HCT116 (cell line): ENCODE measurements around the gene ZCCHC17. TPM values are rescaled to one million over a fixed set of nuclear protein-coding genes. Genes with fewer than 3 reads are reported as not detected.

Experiments used
- ATAC-seq: fragments of 200-7000 bp; cut with Tn5 transposase; 2 replicates; pipeline ENCODE4 v1.9.1; 2020; ENCODE audit warnings: mild to moderate bottlenecking, moderate library complexity
- BruUV-seq: library from RNA; stranded (reverse); fragments of 400-500 nt; replicated peaks from 2 replicates; lab custom pipeline; 2021; lab: Mats Ljungman, UMichigan
- CTCF ChIA-PET: fragments of 300-600 bp; sonication (Branson Sonifier 250); formaldehyde crosslinking; loops from one replicate; lab custom pipeline; 2021; ENCODE audit warnings: antibody characterized with exemption; lab: Charles Lee
- POLR2A ChIA-PET: fragments of 300-600, 350-600 bp; sonication (Branson Sonifier 250); formaldehyde crosslinking; loops from one replicate; lab custom pipeline; 2021; ENCODE audit warnings: antibody characterized with exemption; lab: Charles Lee
- RAD21 ChIA-PET, 2 experiments: fragments of 300-600 bp; sonication (Branson Sonifier 250); formaldehyde crosslinking; loops; one replicate each; lab custom pipeline; 2023; ENCODE audit warnings: low total read pairs in 2 of 2; ENCODE audit not compliant: uncharacterized antibody in 2 of 2, unreplicated experiment in 2 of 2, low non-redundant PET in 1 of 2; lab: Charles Lee
- DNase-seq: peaks from one replicate; pipeline ENCODE4 v3.0.0-alpha.2; 2010; ENCODE audit warnings: low read depth, low spot score
- H2AFZ ChIP-seq: fragments of 200-600 bp; shearing (Covaris generic), sonication (generic); 2 replicates; pipeline ENCODE4 v1.6.1; 2017; ENCODE audit warnings: low read depth, mixed run types, mixed read lengths, antibody characterized with exemption, low read length; ENCODE audit not compliant: poor library complexity, severe bottlenecking
- H3K27ac ChIP-seq: 2 replicates; pipeline ENCODE4 v1.5.1; 2012; ENCODE audit warnings: low read depth, low read length
- H3K27me3 ChIP-seq: fragments of 200-600 bp; sonication (generic); 2 replicates; pipeline ENCODE4 v1.6.1; 2016; ENCODE audit warnings: mixed run types, low read length, mixed read lengths; ENCODE audit not compliant: insufficient read depth
- H3K36me3 ChIP-seq, 2 experiments: fragments of 200-500 bp in 1 of 2; fragments of 200-600 bp in 1 of 2; sonication (Bioruptor generic) in 1 of 2; sonication (generic) in 1 of 2; 2 replicates each; pipeline versions ENCODE4 v1.5.1 to v1.6.1; 2014 to 2016; ENCODE audit warnings: low read length in 2 of 2, inconsistent platforms in 1 of 2, mixed read lengths in 1 of 2, mixed run types in 1 of 2; ENCODE audit not compliant: insufficient read depth in 2 of 2, control insufficient read depth in 1 of 2
- H3K4me1 ChIP-seq, 2 experiments: fragments of 200-600 bp in 1 of 2; sonication (generic) in 1 of 2; 2 replicates each; pipeline versions ENCODE4 v1.5.1 to v1.6.1; 2012 to 2017; ENCODE audit warnings: low read length in 2 of 2, inconsistent platforms in 1 of 2, mild to moderate bottlenecking in 1 of 2, mixed read lengths in 1 of 2, mixed run types in 1 of 2, moderate library complexity in 1 of 2; ENCODE audit not compliant: insufficient read depth in 2 of 2, control insufficient read depth in 1 of 2
- H3K4me2 ChIP-seq: fragments of 200-600 bp; sonication (generic); 2 replicates; pipeline ENCODE4 v1.6.1; 2017; ENCODE audit warnings: mixed run types, low read length, mixed read lengths
- H3K4me3 ChIP-seq, 2 experiments: fragments of 200-600 bp in 1 of 2; sonication (generic) in 1 of 2; replicated peaks in 1 of 2; 2 replicates each; pipeline ENCODE4 v1.5.1; 2011 to 2016; ENCODE audit warnings: low read length in 2 of 2, control low read depth in 1 of 2, low read depth in 1 of 2, mild to moderate bottlenecking in 1 of 2, mixed read lengths in 1 of 2, mixed run types in 1 of 2
- H3K79me2 ChIP-seq: fragments of 200-600 bp; sonication (generic); 2 replicates; pipeline ENCODE4 v1.6.1; 2017; ENCODE audit warnings: mild to moderate bottlenecking, mixed run types, low read length, moderate library complexity, mixed read lengths; ENCODE audit not compliant: insufficient read depth
- H3K9ac ChIP-seq: fragments of 200-600 bp; sonication (generic); 2 replicates; pipeline ENCODE4 v1.6.1; 2016; ENCODE audit warnings: low read length, mixed read lengths
- H3K9me2 ChIP-seq: fragments of 200-600 bp; sonication (generic), shearing (Covaris generic); 2 replicates; pipeline ENCODE4 v1.6.1; 2017; ENCODE audit warnings: mixed run types, mild to moderate bottlenecking, moderate library complexity; ENCODE audit not compliant: insufficient read depth
- H3K9me3 ChIP-seq, 2 experiments: fragments of 200-500 bp in 1 of 2; fragments of 200-600 bp in 1 of 2; sonication (Bioruptor generic) in 1 of 2; sonication (generic) in 1 of 2; 2 replicates each; pipeline ENCODE4 v1.6.1; 2014 to 2017; ENCODE audit warnings: low read length in 2 of 2, mixed read lengths in 2 of 2, inconsistent platforms in 1 of 2, low read depth in 1 of 2, mild to moderate bottlenecking in 1 of 2, mixed run types in 1 of 2, moderate library complexity in 1 of 2; ENCODE audit not compliant: control insufficient read depth in 1 of 2, insufficient read depth in 1 of 2
- H4K20me1 ChIP-seq: fragments of 200-600 bp; sonication (generic), shearing (Covaris generic); 2 replicates; pipeline ENCODE4 v1.6.1; 2017; ENCODE audit warnings: mixed run types, mild to moderate bottlenecking, moderate library complexity; ENCODE audit not compliant: insufficient read depth
- CBX3 ChIP-seq: IDR thresholded peaks from 2 replicates; pipeline ENCODE4 v1.6.1; 2012; ENCODE audit warnings: low read depth
- CTCF ChIP-seq, 3 experiments: fragments of 200-600 bp in 1 of 3; sonication (generic) in 1 of 3; IDR thresholded peaks in 2 of 3; conservative IDR thresholded peaks in 1 of 3; 2 replicates each; pipeline ENCODE4 v1.5.1; 2012 to 2017; ENCODE audit warnings: low read depth in 2 of 3, low read length in 2 of 3, antibody characterized with exemption in 1 of 3, borderline replicate concordance in 1 of 3, control low read depth in 1 of 3, mild to moderate bottlenecking in 1 of 3, mixed read lengths in 1 of 3, mixed run types in 1 of 3, moderate library complexity in 1 of 3; ENCODE audit not compliant: insufficient read depth in 1 of 3
- EZH2 ChIP-seq: fragments of 200-600 bp; sonication (generic); IDR thresholded peaks from 2 replicates; pipeline ENCODE4 v1.6.1; 2017; ENCODE audit warnings: antibody characterized with exemption, mixed run types
- POLR2A ChIP-seq: IDR thresholded peaks from 2 replicates; pipeline ENCODE4 v1.7.0; 2011; ENCODE audit warnings: borderline replicate concordance; ENCODE audit not compliant: insufficient read depth, insufficient read length; ENCODE audit errors: extremely low read depth
- RAD21 ChIP-seq: IDR thresholded peaks from 2 replicates; pipeline ENCODE4 v1.6.1; 2012; ENCODE audit warnings: low read depth, mild to moderate bottlenecking
- SRF ChIP-seq: IDR thresholded peaks from 2 replicates; pipeline ENCODE4 v1.6.1; 2012; ENCODE audit warnings: low read depth
- ZBTB33 ChIP-seq: IDR thresholded peaks from 2 replicates; pipeline ENCODE4 v1.6.1; 2011; ENCODE audit warnings: mild to moderate bottlenecking, low read length, moderate library complexity; ENCODE audit not compliant: insufficient replicate concordance; ENCODE audit errors: extremely low read depth
- ZNF274 ChIP-seq: fragments of 200-500 bp; sonication (Bioruptor generic); IDR thresholded peaks from 2 replicates; pipeline ENCODE4 v1.6.1; 2014; ENCODE audit warnings: mild to moderate bottlenecking, low read depth, low read length, inconsistent platforms
- intact Hi-C: fragments of 100-400 bp; cut with micrococcal nuclease; formaldehyde crosslinking; loops from 2 replicates; pipeline ENCODE4 v1.10.0; 2022
- total RNA-seq: library from RNA; stranded (reverse); gene quantifications from one replicate; pipeline ENCODE4 v1.2.1, GENCODE V29; 2021; ENCODE audit not compliant: unreplicated experiment

Gene ZCCHC17
- total RNA-seq, 1 experiment from 2014 or later = 27.8 TPM

GRCh38 chr1:31310198-31310597 lies 13.4 kb downstream of the ZCCHC17 start:
- peaks cover 17 to 24% of the 10 kb centered on the region in 2 experiments; a peak in 2 of 4 replicates for H3K36me3 ChIP-seq
- POLR2A ChIA-PET = no interaction called here
- no TSS peak for BruUV-seq

More at GRCh38 chr1:31310198-31310597, 13.4 kb downstream of the ZCCHC17 start:
- Histone ChIP-seq H3K79me2 (0 out of 2 replicates have a peak, but pooled peaks cover 4% of the 10 kb centered on the region), H3K27ac (no peak overlapping the region), H4K20me1 (no peaks in the 10 kb centered on the region), H3K27me3 (no peaks in the 10 kb centered on the region), H3K9me2 (no peaks in the 10 kb centered on the region), H3K9ac (no peak overlapping the region), H2AFZ (no peak overlapping the region), H3K4me3 (no peak overlapping the region), H3K4me1 (peaks cover 0 to 3% of the 10 kb centered on the region in 2 experiments; a peak in 1 of 4 replicates), H3K9me3 (no peaks in the 10 kb centered on the region), H3K4me2 (no peak overlapping the region)
- intact Hi-C loops = no loop called here
- ChIA-PET CTCF (no interaction called here), RAD21 (no interaction called here)
- TF ChIP-seq CBX3 (no peak), ZBTB33 (no peak), POLR2A (no peak), CTCF (IDR thresholded peaks at IDR 0.05 in 2 of 3, conservative IDR thresholded peaks at IDR 0.05 in 1 of 3; ENCODE audit: borderline replicate concordance in 1 of 3, insufficient read depth in 1 of 3, low read depth in 2 of 3, low read length in 2 of 3) (no peak), ZNF274 (no peak), RAD21 (no peak), EZH2 (no peak), SRF (no peak)
- no peak for ATAC-seq
- no peak for DNase-seq
